GM18502 (cell line): Measurements from ENCODE around the gene SMAP2.

Experiments
- ATAC-seq: cut with Tn5 transposase; IDR thresholded peaks from one replicate; pipeline ENCODE4 v1.9.1; 2021; ENCODE audit warnings: mild to moderate bottlenecking; ENCODE audit not compliant: unreplicated experiment, poor library complexity

The SMAP2 gene

DNA sequence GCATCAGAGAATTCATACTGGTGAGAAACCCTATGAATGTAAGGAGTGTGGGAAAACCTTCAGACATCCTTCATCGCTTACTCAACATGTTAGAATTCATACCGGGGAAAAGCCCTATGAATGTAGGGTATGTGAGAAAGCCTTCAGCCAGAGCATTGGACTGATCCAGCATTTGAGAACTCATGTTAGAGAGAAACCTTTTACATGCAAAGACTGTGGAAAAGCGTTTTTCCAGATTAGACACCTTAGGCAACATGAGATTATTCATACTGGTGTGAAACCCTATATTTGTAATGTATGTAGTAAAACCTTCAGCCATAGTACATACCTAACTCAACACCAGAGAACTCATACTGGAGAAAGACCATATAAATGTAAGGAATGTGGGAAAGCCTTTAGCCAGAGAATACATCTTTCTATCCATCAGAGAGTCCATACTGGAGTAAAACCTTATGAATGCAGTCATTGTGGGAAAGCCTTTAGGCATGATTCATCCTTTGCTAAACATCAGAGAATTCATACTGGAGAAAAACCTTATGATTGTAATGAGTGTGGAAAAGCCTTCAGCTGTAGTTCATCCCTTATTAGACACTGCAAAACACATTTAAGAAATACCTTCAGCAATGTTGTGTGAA, 89.5 kb downstream of the SMAP2 start:
- no peak for ATAC-seq

DNA sequence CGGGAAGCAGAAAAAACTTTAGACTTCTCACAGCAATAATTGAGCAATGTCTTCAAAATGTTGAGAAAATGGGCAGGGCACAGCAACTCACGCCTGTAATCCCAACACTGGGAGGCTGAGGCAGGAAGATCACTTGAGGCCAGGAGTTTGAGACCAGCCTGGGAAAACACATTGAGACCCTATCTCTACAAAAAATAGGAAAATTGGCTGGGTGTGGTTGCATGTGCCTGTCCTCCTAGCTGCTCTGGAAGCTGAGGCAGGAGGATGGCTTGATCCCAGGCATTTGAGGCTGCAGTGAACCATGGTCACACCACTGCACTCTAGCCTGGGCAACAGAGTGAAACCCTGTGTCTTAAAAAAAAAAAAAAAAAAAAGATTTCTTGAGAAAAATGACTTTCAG, 95.8 kb downstream of the SMAP2 start:
- ATAC-seq, result no peak
